ENCODE data around the gene BTRC. TPM values are rescaled to one million over a fixed set of nuclear protein-coding genes. Genes with fewer than 3 reads are reported as not detected.

BTRC gene
- total and polyA plus RNA-seq, 2 donors (not counting 3 experiments of a cell fraction or from before 2014, with no cell fraction given) = 11.6 to 18.5 TPM

GRCh38 chr10:101576211-101576863, 222.4 kb downstream of the BTRC start:
- FAIRE-seq (no peak), DNase-seq (ENCODE audit: low read depth, low spot score) (no peak)
- no peaks in the 10 kb centered on the region for H3K27me3 ChIP-seq (ENCODE audit: control insufficient read depth in 2 of 2, insufficient read depth in 2 of 2, low read length in 2 of 2)
- dilution Hi-C loops (cut with MboI; ENCODE audit: extremely low pct_ligation_motif_present, low sequenced_read_pairs) (no loop called here), intact Hi-C loops (cut with micrococcal nuclease) (no loop called here)
- H3K4me2 ChIP-seq (ENCODE audit: insufficient read depth, low read length) = no peak overlapping the region
- no peak overlapping the region for H3K27ac ChIP-seq (ENCODE audit: insufficient read depth, low read depth, low read length)
- H3K9ac ChIP-seq (replicated peaks; ENCODE audit: extremely low read depth, insufficient read depth, low read length) = no peak overlapping the region
- no peak overlapping the region for H3K4me3 ChIP-seq (replicated peaks in 1 of 3; ENCODE audit: insufficient read depth in 1 of 3, low read depth in 1 of 3, low read length in 3 of 3)
- no peaks in the 10 kb centered on the region for H3K9me3 ChIP-seq (replicated peaks; ENCODE audit: control insufficient read depth, insufficient read depth, low read length)
- no peaks in the 10 kb centered on the region for H3K9me1 ChIP-seq (replicated peaks; ENCODE audit: control insufficient read depth, extremely low read depth, insufficient read depth, low read length)
- no peaks in the 10 kb centered on the region for H3K4me1 ChIP-seq (ENCODE audit: control insufficient read depth, extremely low read depth, insufficient read depth, low read length)
- peaks cover 0 to 4% of the 10 kb centered on the region in 2 experiments for H3K36me3 ChIP-seq (ENCODE audit: control insufficient read depth in 2 of 2, extremely low read depth in 1 of 2, insufficient read depth in 2 of 2, low read length in 2 of 2)
- no peak for TF ChIP-seq CTCF (IDR thresholded peaks at IDR 0.05; ENCODE audit: extremely low read depth in 1 of 2, insufficient read depth in 1 of 2, low read depth in 1 of 2, low read length in 2 of 2)
- POLR2A ChIA-PET = interaction anchor here (0.7 kb wide), 1 partner anchor 1020 kb away, joined by 6 read pairs; no protein-coding TSS in a partner anchor
- H3K79me2 ChIP-seq (ENCODE audit: control insufficient read depth, insufficient read depth, low read length) = no peaks in the 10 kb centered on the region
- no peaks in the 10 kb centered on the region for H4K20me1 ChIP-seq (replicated peaks; ENCODE audit: control insufficient read depth, extremely low read depth, insufficient read depth, low read length)
- H2AFZ ChIP-seq (ENCODE audit: low read depth, low read length) = no peak overlapping the region
- no TSS peak for BruUV-seq (replicated peaks)
- CTCF ChIA-PET = interaction anchor here (0.9 to 1.4 kb wide), 5 partner anchors 10 to 362 kb away, joined by 3 to 6 read pairs (median 3); no protein-coding TSS in a partner anchor

- ChIA-PET POLR2A (no interaction called here), CTCF (interaction anchor here (1.1 to 1.2 kb wide), 2 partner anchors 134 to 276 kb away, joined by 3 to 4 read pairs; no protein-coding TSS in a partner anchor)
- H3K9me1 ChIP-seq (replicated peaks; ENCODE audit: control insufficient read depth, extremely low read depth, insufficient read depth, low read length) = no peaks in the 10 kb centered on the region
- TF ChIP-seq POLR2A (IDR thresholded peaks at IDR 0.05; ENCODE audit: low read depth, low read length) (peak; percentile 22), MYC (IDR thresholded peaks at IDR 0.05; ENCODE audit: low read depth, low read length) (no peak)
- no peak overlapping the region for H3K4me2 ChIP-seq (ENCODE audit: insufficient read depth, low read length)
- H2AFZ ChIP-seq (ENCODE audit: low read depth, low read length) = no peak overlapping the region
- H3K4me3 ChIP-seq (replicated peaks in 1 of 3; ENCODE audit: insufficient read depth in 1 of 3, low read depth in 1 of 3, low read length in 3 of 3) = no peak overlapping the region
- H3K9me3 ChIP-seq (replicated peaks; ENCODE audit: control insufficient read depth, insufficient read depth, low read length) = no peaks in the 10 kb centered on the region
- no peak overlapping the region for H3K9ac ChIP-seq (replicated peaks; ENCODE audit: extremely low read depth, insufficient read depth, low read length)
- no TSS peak for BruUV-seq (replicated peaks)
- H3K4me1 ChIP-seq (ENCODE audit: control insufficient read depth, extremely low read depth, insufficient read depth, low read length) = no peaks in the 10 kb centered on the region
- no peak overlapping the region for H3K27ac ChIP-seq (ENCODE audit: insufficient read depth, low read depth, low read length)
- dilution Hi-C loops (cut with MboI; ENCODE audit: extremely low pct_ligation_motif_present, low sequenced_read_pairs) = no loop called here
- H3K79me2 ChIP-seq (ENCODE audit: control insufficient read depth, insufficient read depth, low read length) = no peaks in the 10 kb centered on the region
- FAIRE-seq (no peak), DNase-seq (ENCODE audit: low read depth, low spot score) (no peak)
- H3K36me3 ChIP-seq (ENCODE audit: control insufficient read depth in 2 of 2, extremely low read depth in 1 of 2, insufficient read depth in 2 of 2, low read length in 2 of 2) = peaks cover 0 to 4% of the 10 kb centered on the region in 2 experiments
- no peaks in the 10 kb centered on the region for H3K27me3 ChIP-seq (ENCODE audit: control insufficient read depth in 2 of 2, insufficient read depth in 2 of 2, low read length in 2 of 2)
- intact Hi-C loops (cut with micrococcal nuclease) = no loop called here
- no peaks in the 10 kb centered on the region for H4K20me1 ChIP-seq (replicated peaks; ENCODE audit: control insufficient read depth, extremely low read depth, insufficient read depth, low read length)
These were observed 223.3 kb downstream of the BTRC start for GRCh38 chr10:101577121-101577871.
